ENCODE results near the gene EVC2.

DNA sequence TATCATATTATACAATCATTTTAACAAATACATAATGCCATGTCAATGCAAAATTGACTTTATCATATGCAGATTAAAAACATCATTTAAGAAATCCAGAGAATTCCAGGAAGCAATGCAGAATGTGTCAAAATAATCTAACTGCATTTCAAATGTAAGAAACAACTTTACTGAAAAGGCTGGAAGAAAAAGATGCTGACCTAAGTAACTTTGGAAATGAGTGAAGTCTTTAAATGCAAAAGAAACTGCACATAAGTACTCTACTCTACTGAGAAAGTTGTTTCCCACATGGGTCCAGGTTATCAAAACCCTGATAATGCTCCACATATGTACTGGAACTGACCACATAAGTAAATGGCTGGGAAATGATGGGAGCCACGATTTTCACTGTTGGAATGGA, 149.9 kb downstream of the EVC2 start:
- TF ChIP-seq, protein P1, sequence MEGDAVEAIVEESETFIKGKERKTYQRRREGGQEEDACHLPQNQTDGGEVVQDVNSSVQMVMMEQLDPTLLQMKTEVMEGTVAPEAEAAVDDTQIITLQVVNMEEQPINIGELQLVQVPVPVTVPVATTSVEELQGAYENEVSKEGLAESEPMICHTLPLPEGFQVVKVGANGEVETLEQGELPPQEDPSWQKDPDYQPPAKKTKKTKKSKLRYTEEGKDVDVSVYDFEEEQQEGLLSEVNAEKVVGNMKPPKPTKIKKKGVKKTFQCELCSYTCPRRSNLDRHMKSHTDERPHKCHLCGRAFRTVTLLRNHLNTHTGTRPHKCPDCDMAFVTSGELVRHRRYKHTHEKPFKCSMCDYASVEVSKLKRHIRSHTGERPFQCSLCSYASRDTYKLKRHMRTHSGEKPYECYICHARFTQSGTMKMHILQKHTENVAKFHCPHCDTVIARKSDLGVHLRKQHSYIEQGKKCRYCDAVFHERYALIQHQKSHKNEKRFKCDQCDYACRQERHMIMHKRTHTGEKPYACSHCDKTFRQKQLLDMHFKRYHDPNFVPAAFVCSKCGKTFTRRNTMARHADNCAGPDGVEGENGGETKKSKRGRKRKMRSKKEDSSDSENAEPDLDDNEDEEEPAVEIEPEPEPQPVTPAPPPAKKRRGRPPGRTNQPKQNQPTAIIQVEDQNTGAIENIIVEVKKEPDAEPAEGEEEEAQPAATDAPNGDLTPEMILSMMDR (IDR thresholded peaks at IDR 0.05): no peak
- TF ChIP-seq ZFX (IDR thresholded peaks at IDR 0.05; ENCODE audit: borderline replicate concordance): no peak

Data from 22Rv1 (cell line).